Mesenchymal stem cell (in vitro differentiated cells and primary cell): Measurements from ENCODE around the gene FBL.

ENCODE experiments used
- DNase-seq: peaks from one replicate; pipeline ENCODE4 v3.0.0-alpha.2; 2013
- H2AFZ ChIP-seq: one replicate; pipeline ENCODE4 v1.6.1; 2013; ENCODE audit warnings: low read depth, mild to moderate bottlenecking, control low read depth, inconsistent platforms, low read length, moderate library complexity
- H2AK5ac ChIP-seq: 2 replicates; pipeline ENCODE4 v1.6.1; 2013; ENCODE audit warnings: low read length, moderate library complexity, mild to moderate bottlenecking, inconsistent platforms; ENCODE audit not compliant: severe bottlenecking
- H2BK120ac ChIP-seq: one replicate; pipeline ENCODE4 v1.6.1; 2013; ENCODE audit warnings: low read depth, mild to moderate bottlenecking, inconsistent platforms, low read length, moderate library complexity
- H2BK12ac ChIP-seq, 2 experiments: one replicate each; pipeline ENCODE4 v1.6.1; 2013; ENCODE audit warnings: inconsistent platforms in 2 of 2, low read length in 2 of 2, mild to moderate bottlenecking in 2 of 2, moderate library complexity in 2 of 2, control low read depth in 1 of 2
- H2BK15ac ChIP-seq: one replicate; pipeline ENCODE4 v1.6.1; 2013; ENCODE audit warnings: mild to moderate bottlenecking, low read depth, inconsistent platforms; ENCODE audit not compliant: poor library complexity, severe bottlenecking
- H2BK5ac ChIP-seq: 2 replicates; pipeline ENCODE4 v1.6.1; 2013; ENCODE audit warnings: low read depth, mild to moderate bottlenecking, low read length, control low read depth, inconsistent platforms; ENCODE audit not compliant: poor library complexity, severe bottlenecking
- H3K14ac ChIP-seq, 2 experiments: one replicate each; pipeline ENCODE4 v1.6.1; 2013; ENCODE audit warnings: inconsistent platforms in 2 of 2, low read length in 2 of 2, control low read depth in 1 of 2, mild to moderate bottlenecking in 1 of 2, moderate library complexity in 1 of 2
- H3K18ac ChIP-seq, 2 experiments: one replicate each; pipeline ENCODE4 v1.6.1; 2013; ENCODE audit warnings: inconsistent platforms in 2 of 2, low read length in 2 of 2, control low read depth in 1 of 2, low read depth in 1 of 2, mild to moderate bottlenecking in 1 of 2
- H3K23ac ChIP-seq, 2 experiments: one replicate each; pipeline ENCODE4 v1.6.1; 2013; ENCODE audit warnings: inconsistent platforms in 2 of 2, low read length in 2 of 2, mild to moderate bottlenecking in 2 of 2, moderate library complexity in 2 of 2, control low read depth in 1 of 2
- H3K27ac ChIP-seq: 2 replicates; pipeline ENCODE4 v1.5.1; 2013; ENCODE audit warnings: mild to moderate bottlenecking, moderate library complexity, low read length, control low read depth, inconsistent platforms; ENCODE audit not compliant: poor library complexity, severe bottlenecking
- H3K27me3 ChIP-seq, 2 experiments: 2 replicates each; pipeline versions ENCODE4 v1.6.1 to v1.7.0; 2013; ENCODE audit warnings: low read length in 2 of 2, mild to moderate bottlenecking in 2 of 2, moderate library complexity in 2 of 2, control low read depth in 1 of 2, inconsistent platforms in 1 of 2; ENCODE audit not compliant: control insufficient read depth in 1 of 2, insufficient read depth in 1 of 2
- H3K36me3 ChIP-seq, 2 experiments: 2 replicates each; pipeline versions ENCODE4 v1.6.1 to v1.7.0; 2013; ENCODE audit warnings: low read length in 2 of 2, control low read depth in 1 of 2, inconsistent platforms in 1 of 2, low read depth in 1 of 2, mild to moderate bottlenecking in 1 of 2; ENCODE audit not compliant: insufficient read depth in 2 of 2, control insufficient read depth in 1 of 2
- H3K4ac ChIP-seq, 2 experiments: one replicate each; pipeline ENCODE4 v1.6.1; 2013; ENCODE audit warnings: inconsistent platforms in 2 of 2, low read length in 2 of 2, mild to moderate bottlenecking in 2 of 2, moderate library complexity in 2 of 2, control low read depth in 1 of 2, low read depth in 1 of 2
- H3K4me1 ChIP-seq: 2 replicates; pipeline ENCODE4 v1.6.1; 2013; ENCODE audit warnings: low read depth, low read length, control low read depth; ENCODE audit not compliant: control insufficient read depth, insufficient read depth
- H3K4me2 ChIP-seq: 2 replicates; pipeline ENCODE4 v1.6.1; 2013; ENCODE audit warnings: low read length, mild to moderate bottlenecking, inconsistent platforms; ENCODE audit not compliant: poor library complexity, severe bottlenecking
- H3K4me3 ChIP-seq, 2 experiments: 2 replicates each; pipeline versions ENCODE4 v1.5.1 to v1.7.0; 2013; ENCODE audit warnings: low read length in 2 of 2, mild to moderate bottlenecking in 2 of 2, control low read depth in 1 of 2, low read depth in 1 of 2; ENCODE audit not compliant: insufficient read depth in 1 of 2
- H3K79me1 ChIP-seq: replicated peaks from 2 replicates; pipeline ENCODE4 v1.6.1; 2013; ENCODE audit warnings: mild to moderate bottlenecking, control low read depth, low read length, inconsistent platforms; ENCODE audit not compliant: poor library complexity, severe bottlenecking
- H3K9ac ChIP-seq: 2 replicates; pipeline ENCODE4 v1.7.0; 2013; ENCODE audit warnings: mild to moderate bottlenecking, low read length, moderate library complexity
- H3K9me3 ChIP-seq: 2 replicates; pipeline ENCODE4 v1.7.0; 2013; ENCODE audit warnings: mild to moderate bottlenecking, low read length; ENCODE audit not compliant: control insufficient read depth
- H4K8ac ChIP-seq: one replicate; pipeline ENCODE4 v1.6.1; 2013; ENCODE audit warnings: inconsistent platforms, mild to moderate bottlenecking, low read length, moderate library complexity
- H4K91ac ChIP-seq: one replicate; pipeline ENCODE4 v1.6.1; 2013; ENCODE audit warnings: mild to moderate bottlenecking, low read length, inconsistent platforms
- WGBS: methylation state at CpG from one replicate; pipeline ENCODE4 v1.1.7; 2013; ENCODE audit warnings: mixed read lengths; 5-methylcytosine and 5-hydroxymethylcytosine counted together

Gene FBL

GRCh38 chr19:39858541-39858940 is 12.4 kb upstream of the FBL start:
- H3K4me2 ChIP-seq, result no peak overlapping the region
- no peak overlapping the region for H2AFZ ChIP-seq
- no peak for DNase-seq
- H3K79me1 ChIP-seq, result no peaks in the 10 kb centered on the region
- WGBS, result 60% methylated on average over 9 of the region's 11 CpGs
- no peak overlapping the region for H3K9ac ChIP-seq
- no peaks in the 10 kb centered on the region for H3K9me3 ChIP-seq
- no peaks in the 10 kb centered on the region for H3K36me3 ChIP-seq
- H3K27me3 ChIP-seq, result no peaks in the 10 kb centered on the region
- H3K4me1 ChIP-seq, result no peaks in the 10 kb centered on the region
- no peak overlapping the region for H4K91ac ChIP-seq
- H2BK15ac ChIP-seq, result no peak overlapping the region
- no peak overlapping the region for H3K27ac ChIP-seq
- H4K8ac ChIP-seq, result no peak overlapping the region
- H3K18ac ChIP-seq, result no peak overlapping the region
- no peak overlapping the region for H3K23ac ChIP-seq
- no peak overlapping the region for H3K14ac ChIP-seq
- no peak overlapping the region for H3K4ac ChIP-seq
- H2BK5ac ChIP-seq, result no peak overlapping the region
- H2BK12ac ChIP-seq, result no peak overlapping the region
- H2AK5ac ChIP-seq, result no peak overlapping the region
- no peak overlapping the region for H2BK120ac ChIP-seq
- no peak overlapping the region for H3K4me3 ChIP-seq

GRCh38 chr19:39852882-39853281 is 6.7 kb upstream of the FBL start:
- no peaks in the 10 kb centered on the region for H3K9me3 ChIP-seq
- H3K27ac ChIP-seq, result no peak overlapping the region
- no peak overlapping the region for H2AFZ ChIP-seq
- no peak overlapping the region for H3K4ac ChIP-seq
- H3K9ac ChIP-seq, result no peak overlapping the region
- DNase-seq, result no peak
- no peak overlapping the region for H3K18ac ChIP-seq
- H4K91ac ChIP-seq, result no peak overlapping the region
- H3K14ac ChIP-seq, result no peak overlapping the region
- H3K27me3 ChIP-seq, result peaks cover 0 to 5% of the 10 kb centered on the region in 2 experiments
- H2AK5ac ChIP-seq, result no peak overlapping the region
- H3K4me1 ChIP-seq, result no peaks in the 10 kb centered on the region
- H2BK15ac ChIP-seq, result no peak overlapping the region
- 92% methylated on average over 7 of the region's 7 CpGs for WGBS
- no peak overlapping the region for H2BK120ac ChIP-seq
- no peak overlapping the region for H3K4me2 ChIP-seq
- H3K36me3 ChIP-seq, result no peaks in the 10 kb centered on the region
- no peak overlapping the region for H3K4me3 ChIP-seq
- no peak overlapping the region for H2BK5ac ChIP-seq
- no peak overlapping the region for H3K23ac ChIP-seq
- H3K79me1 ChIP-seq, result no peaks in the 10 kb centered on the region
- no peak overlapping the region for H2BK12ac ChIP-seq
- no peak overlapping the region for H4K8ac ChIP-seq

- no peak for DNase-seq
- WGBS, result 73% methylated on average over 2 of the region's 2 CpGs
- no peak overlapping the region for H3K14ac ChIP-seq
- H3K36me3 ChIP-seq, result no peaks in the 10 kb centered on the region
- H2BK15ac ChIP-seq, result no peak overlapping the region
- peaks cover 0 to 5% of the 10 kb centered on the region in 2 experiments for H3K27me3 ChIP-seq
- H3K23ac ChIP-seq, result no peak overlapping the region
- H3K4me1 ChIP-seq, result peaks cover 4% of the 10 kb centered on the region
- no peak overlapping the region for H4K8ac ChIP-seq
- H3K9ac ChIP-seq, result no peak overlapping the region
- no peak overlapping the region for H2BK5ac ChIP-seq
- no peak overlapping the region for H3K18ac ChIP-seq
- H3K79me1 ChIP-seq, result no peaks in the 10 kb centered on the region
- H4K91ac ChIP-seq, result no peak overlapping the region
- no peak overlapping the region for H3K27ac ChIP-seq
- no peak overlapping the region for H3K4me2 ChIP-seq
- no peak overlapping the region for H3K4ac ChIP-seq
- no peak overlapping the region for H3K4me3 ChIP-seq
- H2BK12ac ChIP-seq, result no peak overlapping the region
- H2AFZ ChIP-seq, result no peak overlapping the region
- H2AK5ac ChIP-seq, result no peak overlapping the region
- no peak overlapping the region for H2BK120ac ChIP-seq
- no peaks in the 10 kb centered on the region for H3K9me3 ChIP-seq
Observed at GRCh38 chr19:39850892-39851291, 4.7 kb upstream of the FBL start.

- no peak overlapping the region for H3K23ac ChIP-seq
- no peak for DNase-seq
- no peak overlapping the region for H2AFZ ChIP-seq
- H3K4me3 ChIP-seq, result no peak overlapping the region
- no peaks in the 10 kb centered on the region for H3K36me3 ChIP-seq
- H3K4me2 ChIP-seq, result no peak overlapping the region
- H4K91ac ChIP-seq, result no peak overlapping the region
- no peak overlapping the region for H3K9ac ChIP-seq
- no peak overlapping the region for H2BK15ac ChIP-seq
- H3K4me1 ChIP-seq, result peaks cover 12% of the 10 kb centered on the region
- H3K4ac ChIP-seq, result no peak overlapping the region
- no peaks in the 10 kb centered on the region for H3K79me1 ChIP-seq
- no peak overlapping the region for H4K8ac ChIP-seq
- no peak overlapping the region for H2BK5ac ChIP-seq
- no peak overlapping the region for H3K14ac ChIP-seq
- peaks cover 0 to 5% of the 10 kb centered on the region in 2 experiments for H3K27me3 ChIP-seq
- no peak overlapping the region for H3K18ac ChIP-seq
- no peak overlapping the region for H2BK120ac ChIP-seq
- no peak overlapping the region for H2AK5ac ChIP-seq
- 97% methylated on average over 4 of the region's 4 CpGs for whole genome bisulfite sequencing
- H3K27ac ChIP-seq, result no peak overlapping the region
- H2BK12ac ChIP-seq, result no peak overlapping the region
- H3K9me3 ChIP-seq, result no peaks in the 10 kb centered on the region
Observed at GRCh38 chr19:39848392-39848791, 2.2 kb upstream of the FBL start.
